Heart left ventricle (tissue), 16 donors: ENCODE data around the gene CNGB1. TPM values are rescaled to one million over a fixed set of nuclear protein-coding genes. Genes with fewer than 3 reads are reported as not detected.

Experiments
- ATAC-seq, 4 donors: fragments of 200-7000 bp; cut with Tn5 transposase; one replicate each; pipeline ENCODE4 v1.9.1; 2020 to 2022; ENCODE audit warnings: moderate library complexity in 4 of 4, mild to moderate bottlenecking in 3 of 4, moderate number of reproducible peaks in 1 of 4
- DNase-seq, 5 donors: peaks; one replicate each; pipeline ENCODE4 v3.0.0-alpha.2; 2020
- H3K27ac ChIP-seq, 12 donors: fragments of 200-600 bp; sonication (generic) in 4 of 12; one replicate each; pipeline versions ENCODE4 v1.5.0 to v1.8.0; 2016 to 2022; ENCODE audit warnings: mild to moderate bottlenecking in 2 of 12
- H3K27me3 ChIP-seq, 9 donors: fragments of 200-600 bp; sonication (generic) in 2 of 9; one replicate each; pipeline versions ENCODE4 v1.5.1 to v1.8.0; 2016 to 2022; ENCODE audit warnings: mild to moderate bottlenecking in 3 of 9
- H3K36me3 ChIP-seq, 9 donors: fragments of 200-600 bp; sonication (generic) in 2 of 9; one replicate each; pipeline versions ENCODE4 v1.5.0 to v1.8.0; 2018 to 2022; ENCODE audit warnings: mild to moderate bottlenecking in 2 of 9
- H3K4me1 ChIP-seq, 12 donors: fragments of 200-600 bp; sonication (generic) in 4 of 12; one replicate each; pipeline versions ENCODE4 v1.5.0 to v1.8.0; 2016 to 2022; ENCODE audit warnings: mild to moderate bottlenecking in 3 of 12
- H3K4me3 ChIP-seq, 12 donors: fragments of 200-600 bp; sonication (generic) in 4 of 12; one replicate each; pipeline versions ENCODE4 v1.5.0 to v1.8.0; 2017 to 2022; ENCODE audit warnings: mild to moderate bottlenecking in 9 of 12, moderate library complexity in 4 of 12
- H3K9me3 ChIP-seq, 12 donors: fragments of 200-600 bp; sonication (generic) in 4 of 12; one replicate each; pipeline versions ENCODE4 v1.5.0 to v1.8.0; 2016 to 2022; ENCODE audit warnings: mild to moderate bottlenecking in 1 of 12
- POLR2A ChIP-seq, 2 donors: fragments of 450-650 bp; IDR thresholded peaks; one replicate each; pipeline ENCODE4 v1.6.1; 2017; ENCODE audit warnings: antibody characterized with exemption in 2 of 2, mild to moderate bottlenecking in 2 of 2, moderate library complexity in 2 of 2
- WGBS, 4 donors: extraction: QIAGEN DNeasy Blood & Tissue Kit in 2 of 4; methylation state at CpG; one replicate each; pipeline versions ENCODE4 v1.1.5 to v1.1.7; 2013 to 2018; 5-methylcytosine and 5-hydroxymethylcytosine counted together
- intact Hi-C, 10 donors: fragments of 100-400 bp; cut with DNase I; formaldehyde crosslinking; loops; one replicate each; pipeline versions ENCODE4 v1.11.1 to v1.14.2; 2022
- polyA plus RNA-seq, 2 donors: library from polyadenylated mRNA; stranded (reverse); fragments of 200-250 nt; gene quantifications; one replicate each; pipeline ENCODE4 v1.2.3, GENCODE V29; 2013
- total RNA-seq, 9 donors: library from RNA; depleted of rRNA in 2 of 9; stranded (reverse); fragments of >200 nt in 2 of 9; fragmentation: NEBNext Ultra II Directional in 3 of 9; extraction: Animal tissue kit (Norgen Biotek cat#: 25700) in 3 of 9; gene quantifications; one replicate each; pipeline versions ENCODE4 v1.1.0 to v1.2.4, GENCODE V29; 2016 to 2023
- TF ChIP-seq, protein P1 (sequence below), 12 donors: fragments of 200-600 bp; sonication (generic) in 4 of 12; IDR thresholded peaks; one replicate each; pipeline versions ENCODE4 v1.5.0 to v1.8.0; 2018 to 2022; ENCODE audit warnings: antibody characterized with exemption in 12 of 12, mild to moderate bottlenecking in 5 of 12
- donor health status: ischemic (EF 13 %, LVEDD 7.1; RV severe dilation, severe dysfunction).
- donor health status: healthy with polysubstance abuse.
- donor health status: DM: no; HTN: yes; CAD: no.
- donor health status: DM: no; HTN: no; CAD: no.
- donor health status: ischemic (EF 25% LVEDD 6.9; RV normal size, moderate dysfunction).
- donor health status: ischemic (EF 25% LVEDD 5.7; RV mildly dilated, moderate dysfunction).
- donor health status: healthy.
- donor health status: DM: yes; HTN: yes; CAD: no.
- donor health status: ischemic (EF 35%, LVEDD 5.7; RV mildly dilated, moderate dysfunction).
- donor health status: nonischemic (EF 11% LVEDD 7.7; RV severe dilation, severe dysfunction).
- donor health status: DM: yes; HTN: yes; CAD: no.
- donor health status: PGD.
- donor health status: ischemic (EF 29% LVEDD 5.4; RV normal size, mild dysfunction).
- donor health status: nonischemic (EF 23%, LVEDD 6.1; RV moderate dilation, normal function).

Gene CNGB1
- total and polyA plus RNA-seq, 11 donors: not detected

DNA sequence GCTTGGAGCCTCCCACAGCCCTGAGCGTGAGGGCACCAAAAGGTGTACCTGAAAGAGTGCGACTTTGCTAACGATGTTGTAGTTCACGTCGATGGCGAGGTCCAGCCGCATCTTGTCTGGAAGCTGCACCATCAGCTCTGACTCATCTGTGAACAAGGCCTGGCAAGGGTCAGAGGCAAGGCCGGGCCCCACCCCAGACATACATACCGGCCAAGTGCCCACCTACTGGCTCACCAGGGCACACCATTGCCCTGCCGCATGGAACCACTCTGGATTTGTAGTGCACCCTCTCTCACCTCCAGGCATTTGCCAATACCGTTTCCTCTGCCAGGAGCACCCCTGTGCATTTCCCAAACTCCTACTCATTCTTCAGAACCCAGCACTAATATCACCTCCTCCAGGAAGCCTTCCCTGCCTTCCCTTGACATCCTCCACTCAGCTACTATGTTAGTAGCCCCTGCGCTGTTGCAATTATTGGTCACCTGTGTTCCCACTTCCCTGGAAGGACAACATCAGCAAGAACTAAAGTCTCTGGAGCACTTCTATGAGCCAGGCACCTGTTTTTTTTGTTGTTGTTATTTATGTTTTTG is 69.4 kb downstream of the CNGB1 start:
- TF ChIP-seq, protein P1, sequence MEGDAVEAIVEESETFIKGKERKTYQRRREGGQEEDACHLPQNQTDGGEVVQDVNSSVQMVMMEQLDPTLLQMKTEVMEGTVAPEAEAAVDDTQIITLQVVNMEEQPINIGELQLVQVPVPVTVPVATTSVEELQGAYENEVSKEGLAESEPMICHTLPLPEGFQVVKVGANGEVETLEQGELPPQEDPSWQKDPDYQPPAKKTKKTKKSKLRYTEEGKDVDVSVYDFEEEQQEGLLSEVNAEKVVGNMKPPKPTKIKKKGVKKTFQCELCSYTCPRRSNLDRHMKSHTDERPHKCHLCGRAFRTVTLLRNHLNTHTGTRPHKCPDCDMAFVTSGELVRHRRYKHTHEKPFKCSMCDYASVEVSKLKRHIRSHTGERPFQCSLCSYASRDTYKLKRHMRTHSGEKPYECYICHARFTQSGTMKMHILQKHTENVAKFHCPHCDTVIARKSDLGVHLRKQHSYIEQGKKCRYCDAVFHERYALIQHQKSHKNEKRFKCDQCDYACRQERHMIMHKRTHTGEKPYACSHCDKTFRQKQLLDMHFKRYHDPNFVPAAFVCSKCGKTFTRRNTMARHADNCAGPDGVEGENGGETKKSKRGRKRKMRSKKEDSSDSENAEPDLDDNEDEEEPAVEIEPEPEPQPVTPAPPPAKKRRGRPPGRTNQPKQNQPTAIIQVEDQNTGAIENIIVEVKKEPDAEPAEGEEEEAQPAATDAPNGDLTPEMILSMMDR (IDR thresholded peaks at IDR 0.05): no peak
- no peak for TF ChIP-seq POLR2A (IDR thresholded peaks at IDR 0.05)
- no peaks in the 10 kb centered on the region for H3K36me3 ChIP-seq
- intact Hi-C loops: loop anchor here in 5 of 10 donors (2.0 to 10.0 kb wide), 4 partner anchors 99 to 763 kb away; partner anchors contain the start of genes CFAP20 (in 3 of the 5), USB1 (in 1 of the 5) and ZNF319 (in 1 of the 5)
- peaks cover 0 to 26% (median 5%) of the 10 kb centered on the region in 9 donors for H3K27me3 ChIP-seq
- 84 to 89% (median 87%) methylated on average over 10 to 12 of the region's 12 CpGs for WGBS, 4 donors
- H3K27ac ChIP-seq: no peak overlapping the region
- peaks cover 0 to 5% (median 0%) of the 10 kb centered on the region in 12 donors for H3K4me1 ChIP-seq
- no peak overlapping the region for H3K4me3 ChIP-seq
- DNase-seq (no peak), ATAC-seq (no peak)
- no peaks in the 10 kb centered on the region for H3K9me3 ChIP-seq

DNA sequence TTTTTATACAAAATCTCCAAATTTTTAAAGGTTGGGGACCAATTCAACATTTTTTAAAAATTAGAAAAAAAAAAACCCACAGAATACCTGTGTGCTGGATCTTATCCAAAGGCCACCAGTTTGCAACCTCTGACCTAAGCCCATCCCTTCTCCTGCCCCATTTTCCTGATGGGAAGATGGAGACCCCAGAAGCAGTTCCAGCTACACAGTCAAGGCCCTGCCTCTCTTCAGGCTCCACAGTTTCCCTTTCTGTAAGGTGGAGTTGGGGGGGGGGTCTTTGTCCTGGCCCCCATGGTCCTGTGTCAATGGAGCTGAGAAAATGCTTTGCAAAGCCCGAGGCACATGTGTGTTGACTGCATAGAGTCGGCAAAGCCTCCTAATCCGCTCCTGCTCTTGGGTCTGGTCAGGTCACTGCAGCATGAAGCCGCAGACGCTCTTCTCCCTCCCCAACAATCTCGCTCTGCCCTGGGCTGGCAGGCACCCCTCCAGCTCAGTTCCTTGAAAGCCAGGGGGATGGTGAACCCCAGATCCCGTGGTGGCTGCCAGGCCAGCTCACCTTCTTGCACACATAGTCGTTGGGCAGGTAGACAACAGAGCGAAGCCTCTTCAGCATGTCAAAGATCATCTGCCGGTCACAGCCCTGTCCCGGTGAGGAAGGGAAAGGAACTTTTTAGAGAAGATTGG is 70.0 kb downstream of the CNGB1 start:
- H3K27me3 ChIP-seq: peaks cover 0 to 22% (median 5%) of the 10 kb centered on the region in 9 donors
- H3K4me3 ChIP-seq: no peak overlapping the region

GRCh38 chr16:57899771-57900661 is 70.9 kb downstream of the CNGB1 start:
- peaks cover 0 to 15% (median 0%) of the 10 kb centered on the region in 12 donors for H3K4me1 ChIP-seq
- H3K9me3 ChIP-seq: no peaks in the 10 kb centered on the region
- peaks cover 0 to 22% (median 5%) of the 10 kb centered on the region in 9 donors for H3K27me3 ChIP-seq
- intact Hi-C loops: loop anchor here (1.0 to 10.0 kb wide), 9 partner anchors 99 to 765 kb away; partner anchors contain the start of genes USB1 (in 7 of the 10), ZNF319 (in 6 of the 10) and CFAP20 (in 4 of the 10)
- H3K27ac ChIP-seq: no peak overlapping the region
- DNase-seq: peak; percentile 59 to 87 (median 70)
- H3K4me3 ChIP-seq: no peak overlapping the region
- ATAC-seq: peak; percentile 16 to 85 (median 74)
- 33 to 38% (median 35%) methylated on average over 12 of the region's 12 CpGs for WGBS, 4 donors
- H3K36me3 ChIP-seq: no peaks in the 10 kb centered on the region
- TF ChIP-seq, protein P1 (IDR thresholded peaks at IDR 0.05): peak; percentile 77 to 96 (median 88)
- no peak for TF ChIP-seq POLR2A (IDR thresholded peaks at IDR 0.05)

More for the DNA sequence above, 70.0 kb downstream of the CNGB1 start:
- DNase-seq (no peak), ATAC-seq (no peak)
- 78 to 79% (median 79%) methylated on average over 9 to 11 of the region's 11 CpGs for WGBS, 4 donors
- intact Hi-C loops: loop anchor here in 5 of 10 donors (1.0 to 10.0 kb wide), 5 partner anchors 100 to 764 kb away; partner anchors contain the start of genes CFAP20 (in 3 of the 5), USB1 (in 2 of the 5) and ZNF319 (in 1 of the 5)
- Histone ChIP-seq H3K4me1 (peaks cover 0 to 6% (median 0%) of the 10 kb centered on the region in 12 donors), H3K9me3 (no peaks in the 10 kb centered on the region), H3K36me3 (no peaks in the 10 kb centered on the region), H3K27ac (no peak overlapping the region)
- TF ChIP-seq POLR2A (IDR thresholded peaks at IDR 0.05): no peak
- TF ChIP-seq, protein P1 (IDR thresholded peaks at IDR 0.05): no peak
